Lower lobe of right lung (tissue), 2 donors: ENCODE results near the gene OPRL1. TPM values are rescaled to one million over a fixed set of nuclear protein-coding genes. Genes with fewer than 3 reads are reported as not detected.

Experiments
- ATAC-seq, 2 donors: fragments of 200-7000 bp; cut with Tn5 transposase; one replicate each; pipeline ENCODE4 v1.9.1; 2020 to 2022; ENCODE audit warnings: mild to moderate bottlenecking in 2 of 2, moderate library complexity in 2 of 2
- DNase-seq: peaks from one replicate; pipeline ENCODE4 v3.0.0-alpha.2; 2020
- H3K27ac ChIP-seq: fragments of 200-600 bp; one replicate; pipeline ENCODE4 v1.8.0; 2022
- H3K27me3 ChIP-seq: fragments of 200-600 bp; one replicate; pipeline ENCODE4 v1.8.0; 2022; ENCODE audit warnings: low read depth
- H3K36me3 ChIP-seq: fragments of 200-600 bp; one replicate; pipeline ENCODE4 v1.8.0; 2022; ENCODE audit warnings: mild to moderate bottlenecking
- H3K4me1 ChIP-seq: fragments of 200-600 bp; one replicate; pipeline ENCODE4 v1.8.0; 2022
- H3K4me3 ChIP-seq: fragments of 200-600 bp; one replicate; pipeline ENCODE4 v1.8.0; 2022; ENCODE audit warnings: mild to moderate bottlenecking
- H3K9me3 ChIP-seq: fragments of 200-600 bp; one replicate; pipeline ENCODE4 v1.8.0; 2022
- CTCF ChIP-seq: fragments of 200-600 bp; IDR thresholded peaks from one replicate; pipeline ENCODE4 v1.8.0; 2022; ENCODE audit warnings: antibody characterized with exemption, mild to moderate bottlenecking
- intact Hi-C: fragments of 100-400 bp; cut with DNase I; formaldehyde crosslinking; loops from one replicate; pipeline ENCODE4 v1.11.0; 2022
- total RNA-seq: library from RNA; stranded (reverse); fragmentation: NEBNext Ultra II Directional; extraction: Animal tissue kit (Norgen Biotek cat#: 25700); gene quantifications from one replicate; pipeline ENCODE4 v1.2.1, GENCODE V29; 2021
- donor health status: DM: no; HTN: yes; CAD: no; lungs with severe emphysema.

The OPRL1 gene
- total RNA-seq, 1 donor from 2014 or later = 2.6 TPM

- no peak for ATAC-seq
- Histone ChIP-seq H3K4me3 (peak overlapping the region; percentile 82), H3K36me3 (peaks cover 45% of the 10 kb centered on the region), H3K9me3 (no peaks in the 10 kb centered on the region), H3K27ac (peak overlapping the region; percentile 82), H3K27me3 (no peaks in the 10 kb centered on the region), H3K4me1 (peaks cover 30% of the 10 kb centered on the region)
- DNase-seq = no peak
- no peak for TF ChIP-seq CTCF
- intact Hi-C loops = no loop called here
Observed at GRCh38 chr20:64076061-64076997, 3.6 kb upstream of the OPRL1 start.

GRCh38 chr20:64077094-64077493, 2.8 kb upstream of the OPRL1 start:
- H3K27me3 ChIP-seq = no peaks in the 10 kb centered on the region
- intact Hi-C loops = no loop called here
- peak; percentile 10 to 14 for ATAC-seq
- H3K4me1 ChIP-seq = peaks cover 33% of the 10 kb centered on the region
- no peaks in the 10 kb centered on the region for H3K9me3 ChIP-seq
- peaks cover 41% of the 10 kb centered on the region for H3K36me3 ChIP-seq
- DNase-seq = peak; percentile 75
- TF ChIP-seq CTCF = no peak
- H3K4me3 ChIP-seq = peak overlapping the region; percentile 82
- peak overlapping the region; percentile 82 for H3K27ac ChIP-seq

- no peak for DNase-seq
- TF ChIP-seq CTCF = no peak
- peaks cover 36% of the 10 kb centered on the region for H3K36me3 ChIP-seq
- ATAC-seq = no peak
- H3K4me3 ChIP-seq = peak overlapping the region; percentile 82
- H3K27ac ChIP-seq = peak overlapping the region; percentile 82
- H3K9me3 ChIP-seq = no peaks in the 10 kb centered on the region
- H3K27me3 ChIP-seq = no peaks in the 10 kb centered on the region
- intact Hi-C loops = no loop called here
- peaks cover 37% of the 10 kb centered on the region for H3K4me1 ChIP-seq
Observed at GRCh38 chr20:64077541-64077875, 2.4 kb upstream of the OPRL1 start.

GRCh38 chr20:64077876-64078551, 1.9 kb upstream of the OPRL1 start:
- TF ChIP-seq CTCF = no peak
- Histone ChIP-seq H3K9me3 (no peaks in the 10 kb centered on the region), H3K36me3 (peaks cover 31% of the 10 kb centered on the region), H3K4me1 (peaks cover 40% of the 10 kb centered on the region), H3K27ac (peak overlapping the region; percentile 82), H3K27me3 (no peaks in the 10 kb centered on the region), H3K4me3 (peak overlapping the region; percentile 82)
- intact Hi-C loops = no loop called here
- peak in 1 of 2 donors; percentile 7 for ATAC-seq
- DNase-seq = peak; percentile 74

GRCh38 chr20:64078934-64079272, 979 bp upstream of the OPRL1 start:
- DNase-seq (no peak), ATAC-seq (no peak)
- intact Hi-C loops = no loop called here
- Histone ChIP-seq H3K4me3 (peak overlapping the region; percentile 82), H3K27ac (peak overlapping the region; percentile 82), H3K36me3 (peaks cover 22% of the 10 kb centered on the region), H3K9me3 (no peaks in the 10 kb centered on the region), H3K27me3 (peaks cover 3% of the 10 kb centered on the region), H3K4me1 (peaks cover 47% of the 10 kb centered on the region)
- TF ChIP-seq CTCF = no peak
